SU-DHL-6 (cell line): Measurements from ENCODE around the gene PIK3R6.

Source experiments
- EZH2phosphoT487 ChIP-seq: fragments of 200-600 bp; sonication (generic), shearing (Covaris generic); conservative IDR thresholded peaks from 2 replicates; pipeline ENCODE4 v1.6.1; 2018; ENCODE audit warnings: mild to moderate bottlenecking, antibody characterized with exemption, low read length, moderate library complexity, mixed read lengths
- TF ChIP-seq, protein P1 (sequence below): fragments of 200-600 bp; sonication (generic); IDR thresholded peaks from one replicate; pipeline ENCODE4 v1.5.1; 2017; ENCODE audit warnings: antibody characterized with exemption, mild to moderate bottlenecking, low read length, moderate library complexity; ENCODE audit not compliant: insufficient read depth, poor library complexity, severe bottlenecking

DNA sequence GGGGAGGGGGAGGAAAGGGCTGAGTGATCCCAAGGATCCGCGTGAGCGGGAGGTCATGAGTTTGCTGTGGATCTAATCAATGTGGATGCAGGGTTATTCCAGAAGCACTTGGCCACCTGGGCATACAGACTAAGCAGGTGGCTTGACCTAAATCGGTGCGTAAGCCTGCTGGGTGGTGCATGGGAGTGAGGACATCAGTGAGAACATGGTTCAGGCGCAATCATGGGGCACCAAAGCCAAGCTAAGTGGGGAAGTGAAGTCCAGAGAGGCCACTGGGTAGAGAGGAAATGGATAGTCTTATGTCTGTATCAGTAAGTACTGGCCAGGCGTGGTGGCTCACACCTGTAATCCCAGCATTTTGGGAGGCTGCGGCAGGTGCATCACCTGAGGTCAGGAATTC is 49.4 kb downstream of the PIK3R6 start:
- TF ChIP-seq, protein P1, sequence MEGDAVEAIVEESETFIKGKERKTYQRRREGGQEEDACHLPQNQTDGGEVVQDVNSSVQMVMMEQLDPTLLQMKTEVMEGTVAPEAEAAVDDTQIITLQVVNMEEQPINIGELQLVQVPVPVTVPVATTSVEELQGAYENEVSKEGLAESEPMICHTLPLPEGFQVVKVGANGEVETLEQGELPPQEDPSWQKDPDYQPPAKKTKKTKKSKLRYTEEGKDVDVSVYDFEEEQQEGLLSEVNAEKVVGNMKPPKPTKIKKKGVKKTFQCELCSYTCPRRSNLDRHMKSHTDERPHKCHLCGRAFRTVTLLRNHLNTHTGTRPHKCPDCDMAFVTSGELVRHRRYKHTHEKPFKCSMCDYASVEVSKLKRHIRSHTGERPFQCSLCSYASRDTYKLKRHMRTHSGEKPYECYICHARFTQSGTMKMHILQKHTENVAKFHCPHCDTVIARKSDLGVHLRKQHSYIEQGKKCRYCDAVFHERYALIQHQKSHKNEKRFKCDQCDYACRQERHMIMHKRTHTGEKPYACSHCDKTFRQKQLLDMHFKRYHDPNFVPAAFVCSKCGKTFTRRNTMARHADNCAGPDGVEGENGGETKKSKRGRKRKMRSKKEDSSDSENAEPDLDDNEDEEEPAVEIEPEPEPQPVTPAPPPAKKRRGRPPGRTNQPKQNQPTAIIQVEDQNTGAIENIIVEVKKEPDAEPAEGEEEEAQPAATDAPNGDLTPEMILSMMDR = no peak
- no peak for TF ChIP-seq EZH2phosphoT487
